H9 (cell line): ENCODE measurements around the gene MAP3K21. TPM values are rescaled to one million over a fixed set of nuclear protein-coding genes. Genes with fewer than 3 reads are reported as not detected.

ENCODE experiments used
- DNase-seq: peaks from one replicate; pipeline ENCODE4 v3.0.0-alpha.2; 2017
- H2AFZ ChIP-seq: one replicate; pipeline ENCODE4 v1.6.1; 2013; ENCODE audit warnings: mild to moderate bottlenecking, low read length, control low read depth, moderate library complexity
- H2AK5ac ChIP-seq: 2 replicates; pipeline ENCODE4 v1.6.1; 2013; ENCODE audit warnings: low read length, control low read depth, mixed read lengths; ENCODE audit not compliant: insufficient read length
- H2BK120ac ChIP-seq: one replicate; pipeline ENCODE4 v1.6.1; 2013; ENCODE audit warnings: low read depth, mild to moderate bottlenecking, low read length, control low read depth, inconsistent platforms; ENCODE audit not compliant: poor library complexity, severe bottlenecking
- H2BK12ac ChIP-seq: 2 replicates; pipeline ENCODE4 v1.6.1; 2013; ENCODE audit warnings: low read length, control low read depth, mixed read lengths, low read depth; ENCODE audit not compliant: insufficient read length
- H2BK15ac ChIP-seq: 2 replicates; pipeline ENCODE4 v1.6.1; 2013; ENCODE audit warnings: low read depth, low read length, control low read depth
- H2BK20ac ChIP-seq: one replicate; pipeline ENCODE4 v1.6.1; 2013; ENCODE audit warnings: low read depth, mild to moderate bottlenecking, low read length, control low read depth, inconsistent platforms; ENCODE audit not compliant: poor library complexity, severe bottlenecking
- H2BK5ac ChIP-seq: 2 replicates; pipeline ENCODE4 v1.6.1; 2013; ENCODE audit warnings: low read length, control low read depth, mixed read lengths; ENCODE audit not compliant: insufficient read length
- H3K14ac ChIP-seq: 2 replicates; pipeline ENCODE4 v1.6.1; 2013; ENCODE audit warnings: low read length, control low read depth; ENCODE audit not compliant: insufficient read depth
- H3K18ac ChIP-seq: 2 replicates; pipeline ENCODE4 v1.6.1; 2013; ENCODE audit warnings: low read depth, mild to moderate bottlenecking, mixed read lengths, low read length, control low read depth; ENCODE audit not compliant: insufficient read length
- H3K23ac ChIP-seq: 2 replicates; pipeline ENCODE4 v1.6.1; 2013; ENCODE audit warnings: low read length, control low read depth, mixed read lengths, low read depth; ENCODE audit not compliant: insufficient read length
- H3K23me2 ChIP-seq: 2 replicates; pipeline ENCODE4 v1.6.1; 2013; ENCODE audit warnings: low read depth, mild to moderate bottlenecking, mixed read lengths, low read length, control low read depth; ENCODE audit not compliant: insufficient read length, poor library complexity, severe bottlenecking
- H3K27ac ChIP-seq: 2 replicates; pipeline ENCODE4 v1.5.1; 2013; ENCODE audit warnings: low read length, control low read depth, mixed read lengths, low read depth; ENCODE audit not compliant: insufficient read length
- H3K27me3 ChIP-seq: 2 replicates; pipeline ENCODE4 v1.6.1; 2013; ENCODE audit warnings: low read length, control low read depth, inconsistent platforms; ENCODE audit not compliant: insufficient read depth
- H3K4ac ChIP-seq: 2 replicates; pipeline ENCODE4 v1.6.1; 2013; ENCODE audit warnings: low read depth, mild to moderate bottlenecking, control low read depth, inconsistent platforms, low read length, moderate library complexity
- H3K4me1 ChIP-seq: 2 replicates; pipeline ENCODE4 v1.6.1; 2013; ENCODE audit warnings: low read length, control low read depth, inconsistent platforms; ENCODE audit not compliant: insufficient read depth
- H3K4me2 ChIP-seq: 2 replicates; pipeline ENCODE4 v1.6.1; 2013; ENCODE audit warnings: low read length, control low read depth, mixed read lengths; ENCODE audit not compliant: insufficient read length, insufficient read depth
- H3K56ac ChIP-seq: 2 replicates; pipeline ENCODE4 v1.6.1; 2013; ENCODE audit warnings: low read depth, mild to moderate bottlenecking, mixed read lengths, low read length, control low read depth; ENCODE audit not compliant: insufficient read length
- H3K79me1 ChIP-seq: 2 replicates; pipeline ENCODE4 v1.6.1; 2013; ENCODE audit warnings: low read depth, mild to moderate bottlenecking, moderate library complexity, low read length, control low read depth, inconsistent platforms; ENCODE audit not compliant: insufficient read depth, poor library complexity, severe bottlenecking
- H3K79me2 ChIP-seq: 2 replicates; pipeline ENCODE4 v1.6.1; 2013; ENCODE audit warnings: low read length, control low read depth, inconsistent platforms; ENCODE audit not compliant: insufficient read depth
- H3K9ac ChIP-seq: 2 replicates; pipeline ENCODE4 v1.6.1; 2013; ENCODE audit warnings: low read length, control low read depth, mixed read lengths; ENCODE audit not compliant: insufficient read length; ENCODE audit errors: extremely low read depth
- H3K9me3 ChIP-seq: one replicate; pipeline ENCODE4 v1.6.1; 2013; ENCODE audit warnings: low read depth, low read length, inconsistent platforms; ENCODE audit not compliant: control insufficient read depth
- H3T11ph ChIP-seq: one replicate; pipeline ENCODE4 v1.6.1; 2013; ENCODE audit warnings: mild to moderate bottlenecking, low read length, control low read depth, inconsistent platforms
- H4K20me1 ChIP-seq: one replicate; pipeline ENCODE4 v1.6.1; 2013; ENCODE audit not compliant: control insufficient read depth, insufficient read length, insufficient read depth
- H4K5ac ChIP-seq: 2 replicates; pipeline ENCODE4 v1.6.1; 2013; ENCODE audit warnings: low read depth, mild to moderate bottlenecking, mixed read lengths, low read length, control low read depth; ENCODE audit not compliant: insufficient read length
- H4K8ac ChIP-seq: replicated peaks from 2 replicates; pipeline ENCODE4 v1.6.1; 2013; ENCODE audit warnings: low read length, control low read depth, mixed read lengths, low read depth; ENCODE audit not compliant: insufficient read length
- H4K91ac ChIP-seq: 2 replicates; pipeline ENCODE4 v1.6.1; 2013; ENCODE audit warnings: low read depth, mild to moderate bottlenecking, moderate library complexity, mixed read lengths, low read length, control low read depth; ENCODE audit not compliant: insufficient read length
- H3K27ac Mint-ChIP-seq, 3 experiments: 2 replicates in 2 of 3; 3 replicates in 1 of 3; pipeline ENCODE4 v1.8.0; 2020 to 2021; ENCODE audit warnings: mixed read lengths in 3 of 3, mild to moderate bottlenecking in 1 of 3, moderate library complexity in 1 of 3
- H3K27me3 Mint-ChIP-seq: 2 replicates; pipeline ENCODE4 v1.8.0; 2021; ENCODE audit warnings: low read depth, mild to moderate bottlenecking, moderate library complexity, mixed read lengths
- H3K36me3 Mint-ChIP-seq, 3 experiments: 2 replicates in 2 of 3; 3 replicates in 1 of 3; pipeline ENCODE4 v1.8.0; 2020 to 2021; ENCODE audit warnings: low read depth in 3 of 3, mixed read lengths in 3 of 3; ENCODE audit not compliant: insufficient read depth in 1 of 3
- H3K4me1 Mint-ChIP-seq, 2 experiments: 2 replicates each; pipeline ENCODE4 v1.8.0; 2020; ENCODE audit warnings: mixed read lengths in 2 of 2
- H3K4me3 Mint-ChIP-seq, 2 experiments: 2 replicates in 1 of 2; 3 replicates in 1 of 2; pipeline ENCODE4 v1.8.0; 2020 to 2021; ENCODE audit warnings: mild to moderate bottlenecking in 2 of 2, mixed read lengths in 2 of 2, moderate library complexity in 1 of 2
- H3K9me3 Mint-ChIP-seq, 2 experiments: 2 replicates in 1 of 2; 3 replicates in 1 of 2; pipeline ENCODE4 v1.8.0; 2020; ENCODE audit warnings: mild to moderate bottlenecking in 2 of 2, mixed read lengths in 2 of 2, moderate library complexity in 1 of 2
- WGBS: extraction: QIAGEN DNeasy Blood & Tissue Kit; methylation state at CpG from one replicate; pipeline ENCODE4 v1.1.7; 2013; ENCODE audit warnings: missing lambda C conversion rate, low lambda C conversion rate, mixed read lengths; ENCODE audit not compliant: insufficient read length; ENCODE audit errors: extremely low coverage; 5-methylcytosine and 5-hydroxymethylcytosine counted together
- total RNA-seq: library from RNA; stranded (reverse); gene quantifications from 2 replicates; pipeline ENCODE4 v1.2.1, GENCODE V29; 2021
- TF ChIP-seq, protein P1 (sequence below): fragments of 200-600 bp; sonication (generic); conservative IDR thresholded peaks from 3 replicates; pipeline ENCODE4 v1.8.0; 2021; ENCODE audit warnings: antibody characterized with exemption, mild to moderate bottlenecking

The MAP3K21 gene
- total RNA-seq, 1 experiment from 2014 or later, result 11.7 TPM

DNA sequence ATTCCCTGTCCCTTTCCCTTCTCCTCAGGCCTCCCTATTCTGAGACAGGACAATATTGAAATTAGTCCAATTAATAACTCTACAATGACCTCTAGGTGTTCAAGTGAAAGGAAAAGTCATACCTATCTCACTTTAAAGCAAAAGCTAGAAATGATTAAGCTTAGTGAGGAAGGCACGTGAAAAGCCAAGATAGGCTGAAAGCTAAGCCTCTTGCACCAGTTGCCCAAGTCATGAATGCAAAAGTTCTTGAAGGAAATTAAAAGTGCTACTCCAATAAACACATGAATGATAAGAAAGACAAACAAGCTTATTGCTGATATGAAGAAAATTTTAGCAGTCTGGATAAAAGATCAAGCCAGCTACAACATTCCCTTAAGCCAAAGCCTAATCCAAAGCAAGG lies 3.8 kb upstream of the MAP3K21 start:
- Histone ChIP-seq H3K18ac (no peak overlapping the region), H3K79me2 (peaks cover under 1% of the 10 kb centered on the region; the same call in 1 of the 2 replicates), H2BK5ac (no peak overlapping the region), H4K8ac (no peak overlapping the region), H3K23me2 (peaks cover 14% of the 10 kb centered on the region), H3K27me3 (no peaks in the 10 kb centered on the region; the same call in 1 of the 2 replicates), H4K91ac (no peak overlapping the region), H4K20me1 (no peaks in the 10 kb centered on the region), H2AFZ (no peak overlapping the region), H4K5ac (no peak overlapping the region), H3K4me2 (no peak overlapping the region), H3T11ph (no peak overlapping the region), H3K9ac (no peak overlapping the region), H2BK120ac (no peak overlapping the region), H3K4ac (no peak overlapping the region), H2BK20ac (no peak overlapping the region), H3K23ac (no peak overlapping the region), H3K27ac (no peak overlapping the region), H3K56ac (no peak overlapping the region), H3K4me1 (no peaks in the 10 kb centered on the region; the same call in 1 of the 2 replicates), H2BK15ac (no peak overlapping the region), H2AK5ac (no peak overlapping the region), H3K79me1 (no peaks in the 10 kb centered on the region), H3K9me3 (no peaks in the 10 kb centered on the region), H2BK12ac (no peak overlapping the region), H3K14ac (no peak overlapping the region)
- Mint-ChIP-seq H3K27me3 (peaks cover 26% of the 10 kb centered on the region), H3K9me3 (no peaks in the 10 kb centered on the region), H3K4me1 (peaks cover 3 to 4% of the 10 kb centered on the region in 2 experiments), H3K4me3 (no peak overlapping the region), H3K36me3 (no peaks in the 10 kb centered on the region), H3K27ac (no peak overlapping the region)
- TF ChIP-seq, protein P1, sequence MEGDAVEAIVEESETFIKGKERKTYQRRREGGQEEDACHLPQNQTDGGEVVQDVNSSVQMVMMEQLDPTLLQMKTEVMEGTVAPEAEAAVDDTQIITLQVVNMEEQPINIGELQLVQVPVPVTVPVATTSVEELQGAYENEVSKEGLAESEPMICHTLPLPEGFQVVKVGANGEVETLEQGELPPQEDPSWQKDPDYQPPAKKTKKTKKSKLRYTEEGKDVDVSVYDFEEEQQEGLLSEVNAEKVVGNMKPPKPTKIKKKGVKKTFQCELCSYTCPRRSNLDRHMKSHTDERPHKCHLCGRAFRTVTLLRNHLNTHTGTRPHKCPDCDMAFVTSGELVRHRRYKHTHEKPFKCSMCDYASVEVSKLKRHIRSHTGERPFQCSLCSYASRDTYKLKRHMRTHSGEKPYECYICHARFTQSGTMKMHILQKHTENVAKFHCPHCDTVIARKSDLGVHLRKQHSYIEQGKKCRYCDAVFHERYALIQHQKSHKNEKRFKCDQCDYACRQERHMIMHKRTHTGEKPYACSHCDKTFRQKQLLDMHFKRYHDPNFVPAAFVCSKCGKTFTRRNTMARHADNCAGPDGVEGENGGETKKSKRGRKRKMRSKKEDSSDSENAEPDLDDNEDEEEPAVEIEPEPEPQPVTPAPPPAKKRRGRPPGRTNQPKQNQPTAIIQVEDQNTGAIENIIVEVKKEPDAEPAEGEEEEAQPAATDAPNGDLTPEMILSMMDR, result no peak
- WGBS, result no CpG with 5 or more reads among the region's 1 CpG
- DNase-seq, result no peak
